Neural progenitor cell (in vitro differentiated cells): ENCODE data around the gene SIAH3.

ENCODE experiments used
- CTCF ChIP-seq: fragments of 200-600 bp; sonication (generic); IDR thresholded peaks from 2 replicates; pipeline ENCODE4 v1.5.1; 2017; ENCODE audit warnings: antibody characterized with exemption, mild to moderate bottlenecking
- EZH2 ChIP-seq: fragments of 200-600 bp; sonication (generic); IDR thresholded peaks from 2 replicates; pipeline ENCODE4 v1.6.1; 2017; ENCODE audit warnings: antibody characterized with exemption, mild to moderate bottlenecking, moderate library complexity

GRCh38 chr13:45833242-45833641 lies 18.3 kb downstream of the SIAH3 start:
- TF ChIP-seq CTCF (no peak), EZH2 (no peak)
